GM23338 (cell line): ENCODE data around the gene ADRA2A. TPM values are rescaled to one million over a fixed set of nuclear protein-coding genes. Genes with fewer than 3 reads are reported as not detected.

Experiments
- ATAC-seq: fragments of 200-7000 bp; cut with Tn5 transposase; 3 replicates; pipeline ENCODE4 v1.9.1; 2020
- DNase-seq: peaks from one replicate; pipeline ENCODE4 v3.0.0-alpha.2; 2015; ENCODE audit warnings: low spot score
- H2AFZ ChIP-seq: fragments of 200-600 bp; sonication (generic); 2 replicates; pipeline ENCODE4 v1.8.0; 2016; ENCODE audit warnings: antibody characterized with exemption, mild to moderate bottlenecking, moderate library complexity
- H3F3A ChIP-seq: fragments of 200-600 bp; sonication (generic); replicated peaks from 2 replicates; pipeline ENCODE4 v1.8.0; 2017; ENCODE audit warnings: antibody characterized with exemption, mixed run types, low read depth
- H3K27ac ChIP-seq: fragments of 200-600 bp; sonication (generic); 2 replicates; pipeline ENCODE4 v1.6.1; 2016; ENCODE audit warnings: low read depth
- H3K27me3 ChIP-seq: fragments of 200-600 bp; sonication (generic); 2 replicates; pipeline ENCODE4 v1.8.0; 2016; ENCODE audit warnings: mild to moderate bottlenecking, mixed run types, moderate library complexity; ENCODE audit not compliant: insufficient read depth
- H3K36me3 ChIP-seq: fragments of 200-600 bp; sonication (generic); 2 replicates; pipeline ENCODE4 v1.8.0; 2016; ENCODE audit warnings: mild to moderate bottlenecking; ENCODE audit not compliant: insufficient read depth
- H3K4me1 ChIP-seq: fragments of 200-600 bp; sonication (generic); 2 replicates; pipeline ENCODE4 v1.8.0; 2016; ENCODE audit warnings: mild to moderate bottlenecking, moderate library complexity; ENCODE audit not compliant: insufficient read depth
- H3K4me2 ChIP-seq: fragments of 200-600 bp; sonication (generic); 2 replicates; pipeline ENCODE4 v1.7.1; 2017; ENCODE audit warnings: mixed run types
- H3K4me3 ChIP-seq: fragments of 200-600 bp; sonication (generic); 2 replicates; pipeline ENCODE4 v1.6.1; 2016; ENCODE audit warnings: mixed run types
- H3K79me2 ChIP-seq: fragments of 200-600 bp; sonication (generic); replicated peaks from 2 replicates; pipeline ENCODE4 v1.8.0; 2017; ENCODE audit warnings: mild to moderate bottlenecking; ENCODE audit not compliant: insufficient read depth
- H3K9me2 ChIP-seq: fragments of 200-600 bp; sonication (generic); 2 replicates; pipeline ENCODE4 v1.8.0; 2017; ENCODE audit not compliant: insufficient read depth
- H4K20me1 ChIP-seq: fragments of 200-600 bp; sonication (generic); replicated peaks from 2 replicates; pipeline ENCODE4 v1.8.0; 2017; ENCODE audit warnings: mild to moderate bottlenecking; ENCODE audit not compliant: insufficient read depth
- H3K27ac Mint-ChIP-seq: 2 replicates; pipeline ENCODE4 v1.8.0; 2020; ENCODE audit warnings: inconsistent platforms, mild to moderate bottlenecking, moderate library complexity, mixed read lengths
- H3K27me3 Mint-ChIP-seq: 3 replicates; pipeline ENCODE4 v1.8.0; 2022; ENCODE audit warnings: low read depth, mild to moderate bottlenecking, moderate library complexity, mixed read lengths, inconsistent platforms; ENCODE audit not compliant: insufficient read depth, poor library complexity
- H3K36me3 Mint-ChIP-seq: 3 replicates; pipeline ENCODE4 v1.8.0; 2021; ENCODE audit warnings: low read depth, mild to moderate bottlenecking, inconsistent platforms, moderate library complexity, mixed read lengths
- H3K4me1 Mint-ChIP-seq: 3 replicates; pipeline ENCODE4 v1.8.0; 2020; ENCODE audit warnings: mild to moderate bottlenecking, inconsistent platforms, mixed read lengths
- H3K4me3 Mint-ChIP-seq: 3 replicates; pipeline ENCODE4 v1.8.0; 2021; ENCODE audit warnings: moderate library complexity, mild to moderate bottlenecking, inconsistent platforms, mixed read lengths
- H3K9me3 Mint-ChIP-seq: 3 replicates; pipeline ENCODE4 v1.8.0; 2020; ENCODE audit warnings: moderate library complexity, mild to moderate bottlenecking, inconsistent platforms, mixed read lengths
- CREB1 ChIP-seq: fragments of 250-450 bp; sonication (Bioruptor Pico); IDR thresholded peaks from 2 replicates; pipeline ENCODE4 v1.5.0; 2020; ENCODE audit warnings: low read depth, mild to moderate bottlenecking, moderate library complexity
- CTCF ChIP-seq, 2 experiments: fragments of 200-600 bp in 1 of 2; sonication (generic) in 1 of 2; conservative IDR thresholded peaks; 2 replicates each; pipeline versions ENCODE4 v1.5.1 to v1.6.1; 2016 to 2017; ENCODE audit warnings: antibody characterized with exemption in 2 of 2, low read depth in 2 of 2, mild to moderate bottlenecking in 2 of 2, moderate library complexity in 1 of 2
- EZH2 ChIP-seq: fragments of 200-600 bp; sonication (generic); IDR thresholded peaks from one replicate; pipeline ENCODE4 v1.8.0; 2017; ENCODE audit warnings: antibody characterized with exemption, mild to moderate bottlenecking, low read depth; ENCODE audit not compliant: unreplicated experiment
- EZH2phosphoT487 ChIP-seq: fragments of 200-600 bp; sonication (generic); IDR thresholded peaks from one replicate; pipeline ENCODE4 v1.8.1; 2018; ENCODE audit warnings: antibody characterized with exemption; ENCODE audit not compliant: unreplicated experiment
- JUNB ChIP-seq: IDR thresholded peaks from one replicate; pipeline ENCODE4 v1.6.1; 2016; ENCODE audit warnings: antibody characterized with exemption; ENCODE audit not compliant: unreplicated experiment
- POLR2AphosphoS5 ChIP-seq: IDR thresholded peaks from 2 replicates; pipeline ENCODE4 v1.6.1; 2016; ENCODE audit warnings: antibody characterized with exemption, low read depth
- REST ChIP-seq: IDR thresholded peaks from one replicate; pipeline ENCODE4 v1.6.1; 2018; ENCODE audit warnings: antibody characterized with exemption; ENCODE audit not compliant: unreplicated experiment
- ZNF114 ChIP-seq: fragments of 250-450 bp; sonication (Bioruptor Pico); IDR thresholded peaks from 2 replicates; pipeline ENCODE4 v1.5.0; 2020; ENCODE audit warnings: mild to moderate bottlenecking, moderate library complexity
- ZNF331 ChIP-seq: fragments of 250-450 bp; sonication (Bioruptor Pico); IDR thresholded peaks from 2 replicates; pipeline ENCODE4 v1.5.0; 2020; ENCODE audit warnings: low read depth, mild to moderate bottlenecking, moderate library complexity
- ZNF462 ChIP-seq: fragments of 250-450 bp; sonication (Bioruptor Pico); IDR thresholded peaks from 2 replicates; pipeline ENCODE4 v1.5.0; 2020; ENCODE audit warnings: mild to moderate bottlenecking, moderate library complexity
- polyA plus RNA-seq: library from polyadenylated mRNA; unstranded; fragments of >200 nt; fragmentation: Nextera tagmentation; extraction: Ambion mirVana; gene quantifications from 2 replicates; pipeline ENCODE4 v1.2.1, GENCODE V29; 2016
- total RNA-seq: library from RNA; depleted of rRNA; stranded (reverse); fragments of >200 nt; shearing (Covaris generic); gene quantifications from 2 replicates; pipeline ENCODE4 v1.2.3, GENCODE V29; 2014

The ADRA2A gene
- total and polyA plus RNA-seq, 2 experiments from 2014 or later: 0.60 to 2.5 TPM

- no peak overlapping the region for H3K4me3 Mint-ChIP-seq
- ATAC-seq (no peak), DNase-seq (no peak)
- no peak overlapping the region for H3K27ac Mint-ChIP-seq
- H3K4me1 ChIP-seq: no peaks in the 10 kb centered on the region
- H3K79me2 ChIP-seq: no peaks in the 10 kb centered on the region
- H2AFZ ChIP-seq: no peak overlapping the region
- H3K27me3 ChIP-seq: no peaks in the 10 kb centered on the region
- no peaks in the 10 kb centered on the region for H3K36me3 Mint-ChIP-seq
- H3K27me3 Mint-ChIP-seq: no peaks in the 10 kb centered on the region
- no peak overlapping the region for H3K4me3 ChIP-seq
- H3K4me2 ChIP-seq: no peak overlapping the region
- no peaks in the 10 kb centered on the region for H3K4me1 Mint-ChIP-seq
- no peaks in the 10 kb centered on the region for H3F3A ChIP-seq
- H3K36me3 ChIP-seq: no peaks in the 10 kb centered on the region
- H3K9me3 Mint-ChIP-seq: no peaks in the 10 kb centered on the region; the same call in 2 of the 3 replicates
- H3K27ac ChIP-seq: no peak overlapping the region
- H4K20me1 ChIP-seq: no peaks in the 10 kb centered on the region
- TF ChIP-seq ZNF114 (CRISPR knock-in tag): no peak
- no peak for TF ChIP-seq CREB1 (CRISPR knock-in tag)
- TF ChIP-seq POLR2AphosphoS5: no peak
- TF ChIP-seq REST: no peak
- no peak for TF ChIP-seq EZH2
- TF ChIP-seq ZNF462 (CRISPR knock-in tag): no peak
- no peak for TF ChIP-seq JUNB
- no peak for TF ChIP-seq ZNF331
- TF ChIP-seq CTCF (conservative IDR thresholded peaks at IDR 0.05; ENCODE audit: low read depth in 2 of 2): no peak
- no peak for TF ChIP-seq EZH2phosphoT487
- H3K9me2 ChIP-seq: peaks cover 10% of the 10 kb centered on the region; the same call in 1 of the 2 replicates
Observed at GRCh38 chr10:111116211-111116610, 39.4 kb downstream of the ADRA2A start.
